GM19324 (cell line): ENCODE measurements around the gene ADCY7.

Experiments used
- ATAC-seq: cut with Tn5 transposase; IDR thresholded peaks from one replicate; pipeline ENCODE4 v1.9.1; 2021; ENCODE audit warnings: mild to moderate bottlenecking, moderate library complexity; ENCODE audit not compliant: unreplicated experiment, low FRiP score

ADCY7 gene

DNA sequence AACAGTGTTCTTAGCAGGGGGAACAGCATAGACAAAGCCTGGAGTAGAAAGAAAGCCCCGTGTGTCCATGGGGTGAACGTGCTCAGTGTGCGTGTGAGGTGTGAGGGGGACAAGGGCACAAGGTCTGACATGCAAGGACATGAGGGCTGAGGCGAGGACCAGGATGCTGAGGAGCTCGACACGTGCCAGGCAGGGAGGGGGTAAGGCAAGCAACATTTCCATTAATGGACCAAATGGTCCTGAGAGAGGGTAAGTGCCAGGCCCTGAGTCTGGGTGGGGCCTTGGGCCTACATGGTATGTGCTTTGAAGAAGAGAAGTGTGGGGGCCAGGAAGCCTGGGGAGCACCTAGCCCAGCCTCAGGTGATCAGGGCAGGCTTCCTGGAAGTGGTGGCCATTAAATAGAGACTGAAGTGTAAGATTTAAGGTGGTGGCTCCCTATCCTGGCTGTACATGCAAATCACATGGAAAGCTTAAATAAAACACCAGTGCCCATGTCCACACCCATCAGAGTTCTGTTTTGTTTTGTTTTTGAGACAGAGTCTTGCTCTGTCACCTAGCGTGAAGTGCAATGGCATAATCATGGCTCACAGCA, 29.3 kb downstream of the ADCY7 start:
- ATAC-seq: no peak

GRCh38 chr16:50296807-50297206, 30.5 kb downstream of the ADCY7 start:
- no peak for ATAC-seq

DNA sequence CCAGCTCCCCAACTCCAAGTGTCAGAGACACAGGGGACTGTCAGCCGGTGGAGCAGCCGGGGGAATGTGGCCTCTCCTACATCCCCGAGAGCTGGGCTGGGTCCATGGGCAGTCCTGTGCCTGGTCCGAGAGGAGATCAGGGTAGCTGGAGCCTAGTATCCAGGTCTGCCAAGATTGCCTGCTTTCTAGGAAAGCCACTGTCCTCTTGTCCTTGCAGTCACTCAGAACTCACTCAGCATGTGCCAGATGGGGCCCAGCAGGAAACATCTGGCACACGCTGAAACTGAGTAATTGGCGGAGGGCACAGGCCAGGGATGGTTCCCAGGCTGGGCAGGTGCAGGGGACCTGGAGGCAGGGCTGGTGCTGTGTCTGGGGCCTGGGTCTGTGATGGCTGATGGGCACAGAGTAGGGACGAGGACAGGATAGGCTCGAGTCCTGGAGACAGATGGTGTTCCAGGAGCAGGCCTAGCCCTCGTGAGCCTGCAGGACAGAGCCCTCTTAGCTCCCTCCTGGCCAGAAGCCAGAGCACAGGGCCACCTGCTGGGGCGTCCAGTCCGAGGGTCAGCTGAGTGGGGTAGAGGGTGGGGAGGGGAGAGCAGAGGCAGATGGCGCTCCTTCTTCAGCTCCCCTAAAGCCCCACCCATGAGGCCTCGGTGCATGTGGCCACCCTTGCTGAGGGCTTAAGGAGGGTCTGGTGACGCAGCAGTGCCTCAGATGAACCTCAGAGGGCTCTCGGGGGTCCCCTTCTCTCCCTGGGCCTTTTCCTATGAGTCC, 31.1 kb downstream of the ADCY7 start:
- no peak for ATAC-seq

DNA sequence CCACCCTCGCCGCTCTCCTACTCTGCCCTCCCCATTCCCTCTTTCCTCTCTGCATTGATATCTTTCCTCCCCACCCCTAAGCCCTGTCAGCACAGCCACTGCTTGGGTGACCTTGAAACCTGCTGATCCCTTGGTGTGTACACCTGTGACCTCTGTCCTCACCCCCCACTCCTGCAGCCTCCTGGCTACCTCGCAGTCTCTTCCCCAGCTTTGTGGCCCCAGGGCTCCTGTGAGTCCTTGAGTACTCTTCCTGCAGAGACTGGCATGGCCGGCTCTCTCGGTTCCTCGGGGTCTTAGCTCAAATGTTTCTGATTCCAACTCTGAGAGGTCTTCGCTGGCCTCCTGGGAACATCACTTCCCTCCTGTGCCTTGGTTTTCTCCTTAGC, 31.7 kb downstream of the ADCY7 start:
- ATAC-seq: no peak

- ATAC-seq: no peak
These were observed 32.5 kb downstream of the ADCY7 start for GRCh38 chr16:50298591-50299507.

DNA sequence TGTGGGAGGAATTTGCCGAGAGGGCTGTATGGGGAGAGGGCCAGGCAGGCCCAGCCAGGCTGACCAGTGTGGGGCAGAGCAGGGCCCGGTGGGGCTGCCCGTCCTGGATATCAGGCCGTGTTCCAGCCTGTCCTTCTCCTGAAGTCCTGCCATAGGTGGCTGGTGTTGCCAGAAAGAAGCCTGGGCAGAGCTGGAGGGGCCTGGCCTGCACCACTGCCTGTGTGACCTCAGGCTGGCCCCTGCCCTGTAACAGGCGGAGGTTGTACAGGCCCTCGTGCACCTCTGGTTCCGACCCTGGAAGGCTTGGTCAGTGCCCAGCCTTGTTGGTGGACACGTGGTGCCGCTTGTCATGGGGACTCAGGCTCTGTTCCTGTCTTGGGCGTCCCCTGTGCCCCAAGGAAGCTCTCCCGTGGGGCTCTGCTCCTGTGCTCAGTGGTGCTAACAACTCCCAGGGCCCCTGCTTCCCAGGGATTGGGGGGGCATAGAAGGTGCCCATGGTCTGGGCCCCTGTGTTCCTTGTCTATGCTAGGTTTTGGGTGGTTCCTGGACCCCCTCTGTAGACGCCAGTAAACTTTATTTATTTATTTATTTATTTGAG, 33.3 kb downstream of the ADCY7 start:
- no peak for ATAC-seq

- no peak for ATAC-seq
These were observed 34.7 kb downstream of the ADCY7 start for GRCh38 chr16:50300942-50301625.

DNA sequence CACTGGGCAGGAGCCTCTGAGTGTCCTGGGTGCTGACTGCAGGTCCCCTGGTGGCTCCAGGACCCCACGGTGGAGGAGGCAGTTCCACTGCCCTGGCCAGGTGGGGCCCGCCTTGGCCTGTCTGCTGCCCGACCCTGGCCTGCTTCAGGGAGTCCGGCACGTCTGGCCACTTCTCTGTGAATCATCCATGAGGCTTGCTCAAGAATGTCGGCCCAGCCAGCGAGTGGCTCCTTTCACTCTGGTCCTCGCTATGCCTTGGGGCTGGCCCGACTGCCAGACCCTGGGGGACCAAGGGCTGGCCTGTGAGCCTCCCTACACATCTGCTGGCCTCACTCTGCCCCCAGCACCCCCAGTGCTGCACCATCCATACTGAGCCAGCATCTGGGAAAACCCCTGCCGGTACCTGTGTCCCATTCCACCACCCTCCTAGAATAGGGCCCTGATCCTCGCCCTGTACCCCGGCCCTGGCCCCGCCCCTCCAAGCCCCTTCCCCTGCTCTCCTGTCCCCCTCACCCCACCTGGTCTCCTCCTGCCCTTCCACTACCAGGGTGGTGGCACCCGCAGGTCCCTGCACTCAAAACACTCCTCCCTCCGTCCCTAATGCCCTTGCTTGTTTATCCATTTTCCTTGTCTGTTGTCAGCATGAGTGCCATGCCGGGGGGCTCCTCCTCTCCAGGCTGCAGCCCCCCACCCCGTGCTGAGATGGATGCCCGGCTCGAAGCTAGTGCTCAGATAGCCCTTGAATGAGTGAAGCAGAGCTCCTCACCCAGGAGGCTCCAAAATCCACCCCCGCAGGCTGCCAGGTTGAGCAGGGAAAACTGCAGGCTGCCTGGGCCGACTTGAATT, 35.5 kb downstream of the ADCY7 start:
- no peak for ATAC-seq

DNA sequence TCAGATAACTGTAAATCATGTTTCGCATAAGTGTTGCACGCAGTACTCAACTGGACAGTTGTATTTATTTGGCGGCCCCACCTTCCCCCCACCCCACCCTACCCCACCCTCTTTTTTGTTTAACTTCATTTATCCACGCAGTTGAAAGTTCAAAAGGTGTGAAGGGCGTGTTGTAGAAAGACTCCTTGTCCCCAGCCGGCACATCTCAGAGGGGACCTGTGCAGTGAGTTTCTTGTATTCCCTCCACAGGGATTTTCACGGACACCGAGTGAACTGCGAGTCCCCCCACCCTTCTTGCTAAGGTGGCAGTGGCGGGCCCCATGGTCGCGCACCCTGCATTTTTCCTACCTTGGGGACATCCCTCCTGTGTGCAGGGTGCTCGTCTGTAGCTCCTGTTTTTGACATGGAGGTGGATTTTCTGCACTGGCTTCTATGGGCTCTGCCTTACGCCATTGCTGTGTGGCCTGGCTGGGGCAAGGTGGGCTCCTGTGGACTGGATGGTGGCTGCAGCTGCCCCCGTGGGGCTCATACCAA, 36.2 kb downstream of the ADCY7 start:
- no peak for ATAC-seq

DNA sequence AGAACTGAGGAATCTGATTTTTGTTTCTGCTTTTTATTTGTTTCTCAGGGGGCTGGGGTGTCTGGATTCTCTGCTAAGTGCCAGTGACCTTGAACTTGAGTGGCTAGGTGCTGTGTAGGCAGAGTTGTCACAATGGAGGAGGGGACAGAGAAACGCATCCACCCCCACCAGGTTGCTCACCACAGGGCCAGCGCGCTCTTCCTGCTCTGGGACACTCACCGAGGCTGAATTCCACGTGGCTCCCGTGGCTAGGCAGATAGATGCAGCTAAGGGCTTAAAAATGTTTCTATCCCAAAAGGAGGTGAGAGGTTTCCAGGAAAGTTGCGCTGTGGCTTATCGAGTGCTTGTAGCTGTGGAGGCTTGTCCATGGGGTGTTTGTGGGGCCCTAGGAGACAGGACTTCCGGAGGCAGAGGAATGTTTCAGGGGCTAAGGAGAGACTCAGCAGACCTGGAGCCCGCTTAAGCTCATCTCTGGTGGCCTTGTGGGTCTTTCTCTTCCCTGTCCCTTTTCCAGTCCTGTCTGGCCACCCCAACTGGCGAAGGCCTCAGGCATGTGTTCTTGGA, 36.8 kb downstream of the ADCY7 start:
- no peak for ATAC-seq

GRCh38 chr16:50303605-50304466, 37.5 kb downstream of the ADCY7 start:
- ATAC-seq: no peak

DNA sequence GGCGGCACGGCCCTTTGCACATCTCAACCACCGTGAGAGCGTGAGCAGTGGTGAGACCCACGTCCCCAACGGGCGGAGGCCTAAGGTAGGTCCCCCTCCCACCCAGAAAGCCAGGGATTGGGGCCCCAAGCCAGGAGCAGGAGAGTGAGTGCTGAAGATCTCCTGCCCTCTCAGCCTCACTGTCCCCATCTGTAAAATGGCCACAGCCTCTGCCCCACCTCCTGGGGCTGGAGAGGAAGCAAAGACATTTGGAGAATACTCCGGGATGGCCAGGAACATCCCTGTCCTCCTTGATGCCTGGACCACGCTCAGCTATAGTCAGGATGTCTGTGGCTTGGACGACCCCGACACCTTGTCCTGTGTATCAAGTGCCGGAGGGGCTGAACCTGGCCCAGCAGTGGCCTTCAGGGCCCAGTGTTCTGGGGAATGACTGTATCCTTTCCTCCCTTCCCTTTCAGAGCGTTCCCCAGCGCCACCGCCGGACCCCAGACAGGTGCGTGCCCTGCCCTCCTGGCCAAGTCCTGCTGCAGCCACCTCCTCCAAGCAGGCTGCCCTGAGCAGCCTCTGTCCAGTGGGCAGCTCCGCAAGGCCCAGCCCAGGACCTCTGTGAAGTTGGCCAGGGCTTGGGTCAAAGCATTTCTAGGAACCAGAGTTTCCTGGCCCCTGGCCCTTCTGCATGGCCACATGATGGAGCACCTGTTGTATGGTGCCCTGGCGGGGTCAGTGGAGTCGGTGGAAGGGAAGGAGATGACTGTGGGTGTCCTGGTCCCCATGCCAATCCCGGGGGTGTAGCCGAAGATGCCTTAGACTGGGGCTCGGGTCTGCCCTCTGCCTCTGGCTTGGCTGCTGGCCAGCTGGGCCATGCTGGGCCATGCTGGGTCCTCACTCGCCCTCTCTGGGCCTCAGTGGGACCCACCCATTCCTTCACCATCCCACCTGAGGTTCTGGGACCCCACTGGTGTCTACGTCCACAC, 38.4 kb downstream of the ADCY7 start:
- ATAC-seq: no peak

GRCh38 chr16:50305441-50306061, 39.2 kb downstream of the ADCY7 start:
- no peak for ATAC-seq

DNA sequence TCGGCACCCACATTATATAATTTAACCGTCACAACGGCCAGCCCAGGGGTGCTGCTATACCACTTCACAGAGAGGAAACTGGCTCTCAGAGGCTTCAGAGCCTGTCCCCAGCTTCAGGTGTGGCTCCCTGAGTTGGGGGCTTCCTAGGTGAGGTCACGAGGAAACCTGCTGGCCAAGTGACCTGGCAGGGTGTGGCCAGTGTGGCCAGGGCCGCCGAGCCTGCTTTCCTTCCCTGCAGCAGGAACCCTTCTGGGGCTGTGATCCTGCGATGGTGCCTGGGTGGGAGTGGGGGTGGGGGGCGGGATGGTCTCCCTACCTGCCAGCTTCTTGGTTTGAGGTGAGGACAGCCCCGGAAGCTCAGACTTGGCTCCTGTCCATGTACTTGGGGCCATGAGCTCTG, 39.9 kb downstream of the ADCY7 start:
- ATAC-seq: no peak

DNA sequence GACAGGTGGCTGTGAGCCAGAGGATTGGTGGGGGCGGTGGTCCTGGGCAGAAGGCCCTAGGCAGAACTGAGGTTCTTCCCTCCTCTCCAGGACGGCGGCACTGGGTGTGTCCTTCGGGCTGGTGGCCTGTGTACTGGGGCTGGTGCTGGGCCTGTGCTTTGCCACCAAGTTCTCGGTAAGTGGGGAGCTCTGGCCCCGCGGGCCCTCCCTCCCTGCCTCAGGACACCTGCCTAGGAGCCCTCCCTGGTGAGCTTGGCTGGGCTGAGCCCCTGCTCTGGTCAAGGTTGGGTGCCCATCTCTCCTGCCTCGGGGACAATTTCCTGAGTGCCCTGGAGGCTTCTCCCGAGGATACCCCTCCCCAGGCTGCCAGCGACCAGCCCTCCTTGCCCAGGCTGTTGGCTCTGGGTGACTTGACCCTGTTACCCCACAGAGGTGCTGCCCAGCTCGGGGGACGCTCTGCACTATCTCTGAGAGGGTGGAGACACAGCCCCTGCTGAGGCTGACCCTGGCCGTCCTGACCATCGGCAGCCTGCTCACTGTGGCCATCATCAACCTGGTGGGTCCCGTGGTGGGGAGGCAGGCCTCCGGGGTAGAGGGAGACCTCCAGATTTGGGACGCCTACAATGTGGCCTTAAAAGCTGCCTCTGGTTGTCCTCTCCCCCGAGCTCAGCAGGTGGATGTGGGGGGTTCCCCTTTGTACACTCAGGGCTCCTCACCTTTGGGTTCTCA, 42.0 kb downstream of the ADCY7 start:
- ATAC-seq: no peak

- ATAC-seq: no peak
These were observed 42.8 kb downstream of the ADCY7 start for GRCh38 chr16:50309156-50309526.
